Panc1 (cell line): Measurements from ENCODE around the gene DOK6.

ENCODE experiments used
- CTCF ChIP-seq: fragments of 450-650 bp; IDR thresholded peaks from 2 replicates; pipeline ENCODE4 v1.5.1; 2017; ENCODE audit warnings: mild to moderate bottlenecking
- REST ChIP-seq, 2 experiments: IDR thresholded peaks; 2 replicates each; pipeline ENCODE4 v1.6.1; 2011 to 2012; ENCODE audit warnings: low read depth in 2 of 2, control low read depth in 1 of 2, low read length in 1 of 2, mild to moderate bottlenecking in 1 of 2, moderate library complexity in 1 of 2; ENCODE audit not compliant: insufficient read depth in 1 of 2
- SIN3A ChIP-seq: IDR thresholded peaks from 2 replicates; pipeline ENCODE4 v1.6.1; 2012; ENCODE audit warnings: low read depth, mild to moderate bottlenecking, low read length, moderate library complexity, borderline replicate concordance; ENCODE audit not compliant: insufficient read depth

DNA sequence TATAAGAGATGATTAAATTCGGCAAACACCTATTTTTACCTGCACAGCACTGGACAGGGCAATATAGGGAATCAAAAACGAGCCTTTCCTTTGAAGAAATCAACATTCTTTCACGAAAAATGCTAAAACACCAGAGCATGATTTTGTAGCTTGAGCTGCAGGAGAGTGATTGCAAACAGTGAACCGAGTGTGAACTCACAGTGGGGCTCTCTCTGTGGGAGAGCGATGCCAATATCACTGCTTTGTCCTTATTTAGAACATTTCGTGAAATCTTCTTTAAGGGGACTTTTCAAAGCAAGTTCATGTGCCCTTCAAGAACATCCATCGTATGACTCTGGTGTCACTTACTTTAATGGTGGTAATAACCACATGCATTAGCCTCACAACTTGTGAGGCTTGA, 308.2 kb downstream of the DOK6 start:
- TF ChIP-seq CTCF (no peak), REST (IDR thresholded peaks at IDR 0.05; ENCODE audit: insufficient read depth in 1 of 2, low read depth in 2 of 2, low read length in 1 of 2) (no peak), SIN3A (no peak)
